HG02798 (cell line): ENCODE measurements around the gene SUMO1.
"Not testable (repeated sequence)": the region's sequence is repeated elsewhere in the genome, so short reads cannot be mapped to it uniquely, and the experiment has no call there.

ENCODE experiments used
- ATAC-seq: cut with Tn5 transposase; IDR thresholded peaks from one replicate; pipeline ENCODE4 v1.9.1; 2021; ENCODE audit warnings: mild to moderate bottlenecking; ENCODE audit not compliant: unreplicated experiment, poor library complexity

The SUMO1 gene

DNA sequence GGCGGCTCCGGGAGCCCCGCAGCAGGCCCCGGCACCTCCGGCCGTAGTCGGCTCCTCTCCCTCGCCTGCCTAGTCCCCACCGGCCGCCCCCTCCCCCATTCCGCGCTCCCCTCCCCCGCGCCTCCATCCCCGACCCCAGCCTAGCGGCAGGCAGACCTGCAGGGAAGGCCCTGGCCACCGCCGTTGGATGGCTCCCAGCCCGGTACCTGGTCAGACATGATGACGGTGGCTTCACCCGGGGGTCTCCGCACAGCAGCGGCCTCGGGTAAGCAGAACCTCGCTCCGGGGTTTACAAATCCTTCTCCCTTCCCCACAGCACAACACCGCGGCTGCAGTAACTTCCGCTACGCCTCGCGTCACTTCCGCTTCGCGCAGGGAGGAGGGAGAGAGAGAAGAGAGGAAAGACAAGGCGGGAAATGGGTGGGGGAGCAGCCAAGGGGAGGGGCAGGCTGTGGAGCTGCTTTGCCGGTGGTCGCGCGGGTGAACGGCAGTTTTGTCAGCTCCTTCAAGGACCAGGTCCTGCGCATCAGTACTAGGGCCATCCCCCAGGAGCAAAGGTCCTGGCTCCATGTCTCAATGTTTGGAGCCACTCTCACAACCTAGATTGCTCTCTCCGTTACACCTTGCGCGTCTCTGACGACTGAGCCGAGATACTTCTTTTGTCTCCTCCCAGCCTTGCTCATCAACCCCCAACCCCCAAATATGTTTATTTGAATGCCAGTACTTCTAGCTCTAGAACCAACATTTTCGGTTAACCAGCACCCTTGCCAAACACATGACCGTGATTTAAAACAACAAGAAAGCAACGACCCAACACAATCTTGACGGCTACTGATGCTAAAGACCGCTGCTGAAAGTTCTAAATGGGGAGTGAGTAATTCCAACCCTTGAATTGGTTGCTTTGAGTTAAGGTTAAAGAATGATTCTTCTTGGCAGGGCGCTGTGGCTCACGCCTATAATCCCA, at the start of gene SUMO1:
SUMO1 (minus strand) TSS at position 364 of the 964 bp plus-strand sequence; CDS start at position 218, 146 bp downstream.
- peak; percentile 97 for ATAC-seq

- no peak for ATAC-seq
Measured at GRCh38 chr2:202286595-202286994, 48.2 kb upstream of the SUMO1 start.

- ATAC-seq: no peak
Measured at GRCh38 chr2:202278944-202279343, 40.5 kb upstream of the SUMO1 start.

- peak; percentile 71 for ATAC-seq
Measured at GRCh38 chr2:202278036-202278760, 39.8 kb upstream of the SUMO1 start.

- not testable (repeated sequence) for ATAC-seq
Measured at GRCh38 chr2:202276078-202276720, 37.8 kb upstream of the SUMO1 start.

- ATAC-seq: peak; percentile 31
Measured at GRCh38 chr2:202270487-202270886, 32.1 kb upstream of the SUMO1 start.

DNA sequence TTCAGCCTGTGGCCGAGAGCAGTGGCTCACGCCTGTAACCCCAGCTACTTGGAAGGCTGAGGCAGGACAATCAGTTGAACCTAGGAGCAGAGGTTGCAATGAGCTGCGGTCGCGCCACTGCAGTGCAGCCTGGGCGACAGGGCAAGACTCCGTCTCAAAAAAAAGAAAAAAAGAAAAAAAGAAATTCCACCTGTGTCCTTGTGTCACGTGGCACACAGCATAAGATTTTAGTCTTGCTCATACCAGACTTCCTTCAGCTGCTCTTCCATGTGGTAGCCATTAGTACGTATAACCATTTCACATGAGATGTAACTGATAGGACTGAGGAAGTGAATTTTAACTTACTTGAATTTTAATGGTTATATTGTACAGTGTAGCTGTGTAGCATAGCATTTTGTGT, 31.2 kb upstream of the SUMO1 start:
- ATAC-seq: no peak

GRCh38 chr2:202267495-202267894, 29.1 kb upstream of the SUMO1 start:
- ATAC-seq: no peak

DNA sequence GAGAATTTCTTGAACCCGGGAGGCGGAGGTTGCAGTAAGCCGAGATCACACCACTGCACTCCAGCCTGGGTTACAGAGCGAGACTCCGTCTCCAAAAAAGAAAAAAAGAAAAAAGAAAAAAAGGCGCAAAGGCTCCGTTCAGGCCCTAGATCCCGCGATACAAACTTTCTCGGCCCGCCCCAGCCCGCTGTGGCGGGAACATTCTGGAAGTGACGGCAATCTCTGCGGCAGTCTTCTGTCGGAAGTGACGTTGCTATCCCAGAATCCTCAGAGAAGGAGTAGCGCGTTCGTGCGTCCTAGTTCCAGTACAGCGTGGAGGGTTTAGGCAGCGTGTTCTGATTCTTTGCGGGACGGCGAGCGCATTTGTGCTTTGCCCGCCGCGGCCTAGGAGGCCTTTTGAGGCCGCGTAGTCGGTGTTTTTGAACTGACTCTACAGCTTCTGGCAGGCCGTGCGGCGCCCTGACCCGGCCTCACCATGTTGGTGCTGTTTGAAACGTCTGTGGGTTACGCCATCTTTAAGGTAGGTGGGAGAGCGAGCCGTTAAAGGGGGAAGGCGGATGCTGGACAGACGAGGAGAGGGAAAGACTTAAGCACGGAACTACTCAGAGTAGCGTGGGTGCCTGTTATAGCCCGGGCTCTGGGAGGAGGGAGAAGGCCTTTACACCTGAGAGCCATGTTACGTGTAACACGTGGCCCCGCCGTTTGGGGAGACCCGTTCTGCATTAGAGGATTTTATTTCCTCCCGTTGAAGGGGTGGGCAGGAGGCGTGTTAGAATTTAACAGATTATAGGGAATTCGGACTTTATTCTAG, 27.3 kb upstream of the SUMO1 start, which contains the start of gene NOP58:
NOP58 (plus strand) TSS at position 297 of the 811 bp plus-strand sequence; CDS start at position 476, 179 bp downstream.
- peak; percentile 90 for ATAC-seq

- ATAC-seq: no peak
Measured at GRCh38 chr2:202261531-202261930, 23.1 kb upstream of the SUMO1 start.

GRCh38 chr2:202251494-202251893, 13.1 kb upstream of the SUMO1 start:
- no peak for ATAC-seq

DNA sequence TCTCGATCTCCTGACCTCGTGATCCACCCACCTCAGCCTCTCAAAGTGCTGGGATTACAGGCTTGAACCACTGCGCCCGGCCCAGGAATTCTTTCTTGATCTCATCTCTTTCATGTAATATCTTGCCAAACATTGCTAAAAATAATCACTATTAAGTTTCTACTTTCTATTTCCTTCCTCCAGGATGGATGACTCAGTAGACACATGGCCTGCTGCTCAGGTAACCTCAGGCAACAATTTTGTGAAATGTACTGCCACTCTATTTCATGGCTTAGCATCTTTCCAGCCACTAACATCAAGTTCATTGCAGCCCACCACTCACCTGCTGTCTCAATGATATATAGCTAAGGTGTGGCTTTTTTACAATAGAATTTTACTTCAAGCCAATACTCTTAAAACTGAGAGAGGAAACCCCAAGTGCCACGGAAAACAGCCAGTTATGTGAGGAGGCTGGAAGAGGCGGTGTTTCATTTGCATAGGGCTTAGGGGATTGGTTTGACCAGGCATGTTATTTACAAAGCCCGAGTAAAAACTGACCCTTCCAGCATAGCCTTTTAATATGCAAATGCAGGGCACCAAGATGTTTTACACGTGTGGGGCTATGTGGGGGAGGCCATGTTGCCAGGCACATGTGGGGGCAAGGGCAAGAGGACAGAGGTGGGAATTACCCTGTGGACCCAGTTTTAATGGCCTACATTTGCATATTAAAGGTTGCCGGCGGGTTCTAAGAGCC, 11.3 kb upstream of the SUMO1 start:
- ATAC-seq: no peak

- not testable (repeated sequence) for ATAC-seq
Measured at GRCh38 chr2:202247710-202248109, 9.3 kb upstream of the SUMO1 start.

DNA sequence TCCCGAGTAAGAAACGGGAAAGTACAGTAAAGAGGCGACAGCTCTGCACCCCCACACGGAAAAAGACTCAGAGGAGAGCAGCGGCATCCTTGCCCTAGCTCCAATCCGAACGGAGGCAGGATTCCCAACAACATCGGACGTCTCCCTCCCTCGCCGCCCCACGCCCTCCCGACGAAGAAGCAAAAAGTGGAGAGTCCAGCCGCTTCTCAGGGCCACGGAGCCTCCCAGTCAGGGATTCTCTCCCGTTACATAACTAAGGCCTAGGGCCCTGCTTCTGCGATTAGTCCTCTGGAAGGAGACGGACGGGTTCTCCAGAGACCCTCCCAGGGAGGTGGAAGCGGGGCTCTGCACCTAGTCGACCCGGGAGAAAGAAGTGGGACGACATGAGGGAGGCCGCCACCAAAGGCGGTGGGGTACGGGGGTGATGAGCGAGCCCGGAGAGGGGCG, 587 bp downstream of the SUMO1 start:
- ATAC-seq: peak; percentile 39

DNA sequence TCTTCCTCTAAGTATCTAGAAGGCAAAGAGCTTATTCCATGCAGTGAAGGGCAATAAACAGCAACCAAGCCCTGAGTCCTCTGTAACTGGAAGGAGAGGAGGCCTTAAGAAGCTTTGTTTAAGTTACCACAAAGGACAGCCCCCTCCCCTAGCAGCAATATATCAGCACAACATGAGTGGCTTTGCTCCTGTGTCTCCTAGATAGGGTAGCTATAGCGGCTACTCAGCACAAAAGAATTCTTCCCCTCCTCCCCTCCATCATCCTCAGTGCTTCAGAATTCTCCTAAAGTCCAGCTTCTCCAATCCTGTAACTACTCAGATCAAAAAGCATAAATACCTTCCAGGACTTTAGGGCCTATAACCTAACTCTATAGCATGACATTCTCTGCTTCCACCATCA, 16.5 kb downstream of the SUMO1 start:
- no peak for ATAC-seq

- no peak for ATAC-seq
Measured at GRCh38 chr2:202215179-202215578, 23.2 kb downstream of the SUMO1 start.

DNA sequence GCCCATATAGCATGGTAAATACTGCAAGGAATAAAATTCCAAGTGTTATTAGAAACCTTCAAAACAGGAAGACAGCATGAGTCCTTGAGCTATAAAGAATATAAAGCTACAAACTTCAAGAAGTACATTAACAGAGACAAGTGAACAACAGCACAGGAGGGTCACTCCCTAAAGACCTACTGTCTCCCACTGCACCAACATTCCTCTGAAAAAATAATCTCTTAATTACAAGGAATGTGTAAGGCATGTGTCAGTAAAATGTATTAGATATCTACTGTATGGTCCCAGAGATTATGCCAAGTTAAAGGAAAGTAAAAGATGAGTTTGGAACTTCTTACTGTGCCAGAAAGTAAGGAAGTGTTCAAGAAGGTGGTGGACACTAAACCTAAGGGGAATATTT, 29.9 kb downstream of the SUMO1 start:
- ATAC-seq: no peak

GRCh38 chr2:202204855-202205254, 33.5 kb downstream of the SUMO1 start:
- ATAC-seq: no peak

GRCh38 chr2:202203348-202203747, 35.0 kb downstream of the SUMO1 start:
- no peak for ATAC-seq
